Upper lobe of left lung (tissue), 4 donors: ENCODE measurements around the gene CCDC120.

ENCODE experiments used
- CTCF ChIP-seq, 6 experiments: fragments of 450-650 bp in 4 of 6; fragments of 200-600 bp in 2 of 6; sonication (generic) in 2 of 6; IDR thresholded peaks; one replicate each; pipeline ENCODE4 v1.5.1; 2016 to 2019; ENCODE audit warnings: antibody characterized with exemption in 6 of 6
- POLR2A ChIP-seq, 4 donors: fragments of 450-650 bp; IDR thresholded peaks; one replicate each; pipeline ENCODE4 v1.5.1; 2016 to 2017; ENCODE audit warnings: antibody characterized with exemption in 4 of 4, mild to moderate bottlenecking in 2 of 4
- POLR2AphosphoS5 ChIP-seq, 2 donors: sonication (generic); formaldehyde crosslinking; IDR thresholded peaks; one replicate each; pipeline ENCODE4 v1.5.1; 2017; ENCODE audit warnings: antibody characterized with exemption in 2 of 2

GRCh38 chrX:49111791-49112190 lies 53.0 kb downstream of the CCDC120 start:
- no peak for TF ChIP-seq CTCF (IDR thresholded peaks at IDR 0.05)
- TF ChIP-seq POLR2A (IDR thresholded peaks at IDR 0.05), result no peak
- TF ChIP-seq POLR2AphosphoS5 (IDR thresholded peaks at IDR 0.05), result no peak
